Nephron progenitor cell (in vitro differentiated cells): ENCODE measurements around the gene PREX1.
"Not testable (repeated sequence)": the region's sequence is repeated elsewhere in the genome, so short reads cannot be mapped to it uniquely, and the experiment has no call there.

Experiments
- DNase-seq: peaks from one replicate; pipeline ENCODE4 v3.0.0; 2021
- H3K27ac Mint-ChIP-seq: 2 replicates; pipeline ENCODE4 v1.8.0; 2021; ENCODE audit warnings: mild to moderate bottlenecking, moderate library complexity, mixed read lengths
- H3K27me3 Mint-ChIP-seq: 2 replicates; pipeline ENCODE4 v1.8.0; 2021; ENCODE audit warnings: mild to moderate bottlenecking, low read depth, mixed read lengths; ENCODE audit not compliant: poor library complexity
- H3K36me3 Mint-ChIP-seq: 2 replicates; pipeline ENCODE4 v1.8.0; 2021; ENCODE audit warnings: low read depth, mixed read lengths
- H3K4me1 Mint-ChIP-seq: 2 replicates; pipeline ENCODE4 v1.8.0; 2021; ENCODE audit warnings: mixed read lengths
- H3K4me3 Mint-ChIP-seq: 2 replicates; pipeline ENCODE4 v1.8.0; 2021; ENCODE audit warnings: mild to moderate bottlenecking, moderate library complexity, mixed read lengths
- H3K9me3 Mint-ChIP-seq: 2 replicates; pipeline ENCODE4 v1.8.0; 2021; ENCODE audit warnings: mild to moderate bottlenecking, moderate library complexity, mixed read lengths
- CTCF ChIP-seq: fragments of 200-600 bp; sonication (generic); IDR thresholded peaks from 2 replicates; pipeline ENCODE4 v1.5.0; 2021; ENCODE audit warnings: antibody characterized with exemption

Gene PREX1

GRCh38 chr20:48827855-48828733 is at the start of gene PREX1:
PREX1 (minus strand) TSS chr20:48827999; CDS start chr20:48827860, 139 bp downstream.
- TF ChIP-seq CTCF: no peak
- Mint-ChIP-seq H3K9me3 (no peaks in the 10 kb centered on the region), H3K4me1 (peaks cover 63% of the 10 kb centered on the region), H3K27me3 (peaks cover 10% of the 10 kb centered on the region), H3K36me3 (no peaks in the 10 kb centered on the region), H3K4me3 (peak within 1 kb of the TSS; percentile 95), H3K27ac (peak within 1 kb of the TSS; percentile 88)
- DNase-seq: peak; percentile 87

GRCh38 chr20:48877304-48877703 is 49.5 kb upstream of the PREX1 start:
- H3K27ac Mint-ChIP-seq: no peak overlapping the region
- H3K9me3 Mint-ChIP-seq: no peaks in the 10 kb centered on the region
- H3K36me3 Mint-ChIP-seq: no peaks in the 10 kb centered on the region
- peaks cover 7% of the 10 kb centered on the region for H3K27me3 Mint-ChIP-seq
- TF ChIP-seq CTCF: no peak
- no peak for DNase-seq
- H3K4me3 Mint-ChIP-seq: no peak overlapping the region
- H3K4me1 Mint-ChIP-seq: peaks cover 14% of the 10 kb centered on the region

GRCh38 chr20:48875914-48876240 is 48.1 kb upstream of the PREX1 start:
- TF ChIP-seq CTCF: no peak
- Mint-ChIP-seq H3K27me3 (peaks cover 7% of the 10 kb centered on the region), H3K27ac (no peak overlapping the region), H3K4me3 (no peak overlapping the region), H3K36me3 (no peaks in the 10 kb centered on the region), H3K9me3 (no peaks in the 10 kb centered on the region), H3K4me1 (peaks cover 14% of the 10 kb centered on the region)
- DNase-seq: no peak

DNA sequence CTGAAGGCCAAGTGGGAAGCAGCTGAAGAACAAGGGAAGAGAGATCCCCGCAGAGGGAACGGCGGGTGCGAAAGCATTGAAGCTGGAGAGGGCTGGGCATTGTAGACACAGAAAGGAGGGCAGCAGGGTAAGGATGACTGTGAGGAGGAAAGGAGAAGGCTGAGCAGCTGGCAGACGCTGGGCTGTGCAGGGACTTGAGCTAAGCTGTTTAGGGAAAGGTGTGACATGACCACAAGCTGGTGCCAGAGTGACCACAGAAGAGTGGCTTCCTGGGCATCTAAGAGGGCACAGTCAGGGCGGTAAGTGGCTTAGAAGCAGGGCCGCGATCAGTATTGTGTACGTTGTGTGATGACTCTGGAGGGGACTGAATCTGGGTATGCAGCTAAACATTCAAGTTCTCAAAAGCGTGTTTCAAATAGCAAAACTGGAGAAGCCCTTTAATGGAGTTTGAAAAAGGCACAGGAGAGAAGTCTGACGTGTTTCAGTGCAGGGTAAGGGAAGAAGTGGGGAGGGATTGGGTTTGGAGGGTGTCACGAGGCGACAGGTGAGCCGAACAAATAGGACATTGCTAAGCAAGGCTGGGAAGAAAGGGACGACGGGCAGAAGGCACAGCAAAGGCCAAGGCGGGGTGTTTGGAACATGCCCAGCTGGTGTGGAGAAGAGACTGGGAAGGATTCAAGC is 47.6 kb upstream of the PREX1 start:
- H3K4me1 Mint-ChIP-seq: peaks cover 14% of the 10 kb centered on the region
- H3K27ac Mint-ChIP-seq: no peak overlapping the region
- H3K36me3 Mint-ChIP-seq: no peaks in the 10 kb centered on the region
- no peaks in the 10 kb centered on the region for H3K9me3 Mint-ChIP-seq
- H3K27me3 Mint-ChIP-seq: peaks cover 7% of the 10 kb centered on the region
- DNase-seq: no peak
- H3K4me3 Mint-ChIP-seq: no peak overlapping the region
- no peak for TF ChIP-seq CTCF

DNA sequence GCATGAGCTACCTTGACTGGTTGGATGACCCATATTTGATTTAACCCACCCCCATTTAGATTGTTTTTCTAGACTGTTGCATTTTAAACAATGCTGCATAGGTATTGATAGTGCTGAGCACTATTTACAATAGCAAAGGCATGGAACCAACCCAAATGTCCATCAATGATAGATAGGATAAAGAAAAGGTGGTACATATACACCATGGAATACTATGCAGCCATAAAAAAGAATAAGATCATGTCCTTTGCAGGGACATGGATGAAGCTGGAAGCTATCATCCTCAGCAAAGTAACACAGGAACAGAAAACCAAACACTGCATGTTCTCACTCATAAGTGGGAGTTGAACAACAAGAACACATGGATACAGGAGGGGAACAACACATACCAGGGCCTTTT is 41.6 kb upstream of the PREX1 start:
- not testable (repeated sequence) for H3K9me3 Mint-ChIP-seq, H3K4me1 Mint-ChIP-seq, H3K36me3 Mint-ChIP-seq, H3K4me3 Mint-ChIP-seq, DNase-seq, H3K27ac Mint-ChIP-seq
- peaks cover 17% of the 10 kb centered on the region for H3K27me3 Mint-ChIP-seq

DNA sequence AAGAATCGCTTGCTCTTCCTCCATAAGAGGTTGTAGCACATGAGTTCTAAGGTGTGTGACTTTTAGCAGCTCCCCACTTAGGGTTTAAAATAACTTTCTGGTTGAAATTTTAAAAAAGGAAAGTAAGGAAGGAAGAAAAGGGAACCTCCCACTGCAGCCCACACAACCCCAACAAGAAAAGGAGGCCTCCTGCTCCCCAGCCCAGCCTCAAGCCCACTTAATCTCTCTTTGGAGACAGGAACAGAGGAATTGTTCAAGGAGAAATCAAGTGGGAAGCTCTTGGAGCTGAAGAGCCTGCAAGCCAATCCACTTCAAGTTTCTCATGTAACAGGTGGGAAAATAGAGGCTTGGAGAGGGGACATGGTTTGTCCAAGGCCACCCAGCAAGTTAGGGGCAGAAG is 39.1 kb upstream of the PREX1 start:
- Mint-ChIP-seq H3K27me3 (peaks cover 17% of the 10 kb centered on the region), H3K4me1 (peaks cover 10% of the 10 kb centered on the region), H3K4me3 (no peak overlapping the region), H3K36me3 (no peaks in the 10 kb centered on the region), H3K9me3 (no peaks in the 10 kb centered on the region), H3K27ac (no peak overlapping the region)
- no peak for TF ChIP-seq CTCF
- no peak for DNase-seq
